WTC11 (cell line): ENCODE data around the gene MCRS1. TPM values are rescaled to one million over a fixed set of nuclear protein-coding genes. Genes with fewer than 3 reads are reported as not detected.

Source experiments
- ATAC-seq: fragments of 200-7000 bp; cut with Tn5 transposase; 2 replicates; pipeline ENCODE4 v1.10.0; 2021; ENCODE audit warnings: mild to moderate bottlenecking, moderate library complexity
- CTCF ChIA-PET: fragments of 300-600 bp; sonication (Branson Sonifier 250); formaldehyde crosslinking; loops from one replicate; lab custom pipeline; 2021; ENCODE audit warnings: antibody characterized with exemption; lab: Charles Lee
- POLR2A ChIA-PET: fragments of 350-600 bp; sonication (Branson Sonifier 250); formaldehyde crosslinking; loops from one replicate; lab custom pipeline; 2021; ENCODE audit warnings: antibody characterized with exemption; lab: Charles Lee
- DNase-seq: peaks from one replicate; pipeline ENCODE4 v3.0.0; 2021; ENCODE audit warnings: low spot score
- H3K27ac Mint-ChIP-seq: 2 replicates; pipeline ENCODE4 v1.8.0; 2021; ENCODE audit warnings: mixed read lengths
- H3K27me3 Mint-ChIP-seq: 2 replicates; pipeline ENCODE4 v1.8.0; 2021; ENCODE audit warnings: low read depth, mild to moderate bottlenecking, moderate library complexity, mixed read lengths
- H3K36me3 Mint-ChIP-seq: 2 replicates; pipeline ENCODE4 v1.8.0; 2021; ENCODE audit warnings: mixed read lengths
- H3K4me1 Mint-ChIP-seq: 2 replicates; pipeline ENCODE4 v1.8.0; 2022; ENCODE audit warnings: mixed read lengths
- H3K4me3 Mint-ChIP-seq: 2 replicates; pipeline ENCODE4 v1.8.0; 2021; ENCODE audit warnings: mild to moderate bottlenecking, moderate library complexity, mixed read lengths
- H3K9me3 Mint-ChIP-seq: 2 replicates; pipeline ENCODE4 v1.8.0; 2021; ENCODE audit warnings: mixed read lengths
- CBFB ChIP-seq: sonication (generic); formaldehyde crosslinking; IDR thresholded peaks from 2 replicates; pipeline ENCODE4 v1.8.1; 2022; ENCODE audit warnings: mild to moderate bottlenecking, low read depth, missing genetic modification reagents
- E2F1 ChIP-seq: sonication (generic); formaldehyde crosslinking; IDR thresholded peaks from 2 replicates; pipeline ENCODE4 v1.8.0; 2022; ENCODE audit warnings: mild to moderate bottlenecking, missing genetic modification reagents
- ELF4 ChIP-seq: sonication (generic); formaldehyde crosslinking; IDR thresholded peaks from 2 replicates; pipeline ENCODE4 v1.8.1; 2022; ENCODE audit warnings: low read depth, mild to moderate bottlenecking, moderate library complexity, missing genetic modification reagents
- ESRRA ChIP-seq: sonication (generic); formaldehyde crosslinking; IDR thresholded peaks from 2 replicates; pipeline ENCODE4 v1.8.1; 2022; ENCODE audit warnings: mild to moderate bottlenecking, missing genetic modification reagents, borderline replicate concordance
- GABPB1 ChIP-seq: sonication (generic); formaldehyde crosslinking; IDR thresholded peaks from 2 replicates; pipeline ENCODE4 v1.8.1; 2023; ENCODE audit warnings: mild to moderate bottlenecking, missing genetic modification reagents
- HMGA2 ChIP-seq: fragments of 250-450 bp; sonication (Bioruptor Pico); IDR thresholded peaks from 2 replicates; pipeline ENCODE4 v1.4.0; 2021; ENCODE audit warnings: mild to moderate bottlenecking, moderate library complexity
- IRF2 ChIP-seq: sonication (generic); formaldehyde crosslinking; IDR thresholded peaks from 2 replicates; pipeline ENCODE4 v1.8.0; 2022; ENCODE audit warnings: low read depth, missing genetic modification reagents, borderline replicate concordance
- JUN ChIP-seq: sonication (generic); formaldehyde crosslinking; IDR thresholded peaks from 2 replicates; pipeline ENCODE4 v1.8.0; 2023; ENCODE audit warnings: mild to moderate bottlenecking, missing genetic modification reagents
- MXD4 ChIP-seq: fragments of 250-450 bp; sonication (Bioruptor Pico); IDR thresholded peaks from 2 replicates; pipeline ENCODE4 v1.8.0; 2021; ENCODE audit warnings: mild to moderate bottlenecking, moderate library complexity, borderline replicate concordance
- NFYB ChIP-seq: sonication (generic); formaldehyde crosslinking; conservative IDR thresholded peaks from 2 replicates; pipeline ENCODE4 v1.8.0; 2022; ENCODE audit warnings: low read depth, missing genetic modification reagents
- NR1H2 ChIP-seq: sonication (generic); formaldehyde crosslinking; IDR thresholded peaks from 2 replicates; pipeline ENCODE4 v1.9.0; 2021; ENCODE audit warnings: mild to moderate bottlenecking, moderate library complexity, missing genetic modification reagents
- NR3C1 ChIP-seq: sonication (generic); formaldehyde crosslinking; conservative IDR thresholded peaks from 2 replicates; pipeline ENCODE4 v1.8.1; 2023; ENCODE audit warnings: low read depth, mild to moderate bottlenecking, missing genetic modification reagents
- RELA ChIP-seq: sonication (generic); formaldehyde crosslinking; IDR thresholded peaks from 2 replicates; pipeline ENCODE4 v1.8.1; 2022; ENCODE audit warnings: missing genetic modification reagents, mild to moderate bottlenecking, borderline replicate concordance
- RORB ChIP-seq: fragments of 250-450 bp; sonication (Bioruptor Pico); IDR thresholded peaks from 2 replicates; pipeline ENCODE4 v1.9.0; 2021; ENCODE audit warnings: mild to moderate bottlenecking
- SMAD3 ChIP-seq: sonication (generic); formaldehyde crosslinking; IDR thresholded peaks from 2 replicates; pipeline ENCODE4 v1.8.0; 2022; ENCODE audit warnings: missing genetic modification reagents, mild to moderate bottlenecking, borderline replicate concordance
- SMAD4 ChIP-seq: sonication (generic); formaldehyde crosslinking; IDR thresholded peaks from 2 replicates; pipeline ENCODE4 v1.8.0; 2022; ENCODE audit warnings: mild to moderate bottlenecking, missing genetic modification reagents
- SOX15 ChIP-seq: fragments of 250-450 bp; sonication (Bioruptor Pico); IDR thresholded peaks from 2 replicates; pipeline ENCODE4 v1.9.0; 2021; ENCODE audit warnings: mild to moderate bottlenecking
- ZBTB21 ChIP-seq: sonication (generic); formaldehyde crosslinking; IDR thresholded peaks from 2 replicates; pipeline ENCODE4 v1.8.1; 2023; ENCODE audit warnings: mild to moderate bottlenecking, missing genetic modification reagents, borderline replicate concordance
- ZNF138 ChIP-seq: sonication (generic); formaldehyde crosslinking; conservative IDR thresholded peaks from 2 replicates; pipeline ENCODE4 v1.8.1; 2022; ENCODE audit warnings: mild to moderate bottlenecking, moderate library complexity, missing genetic modification reagents
- ZNF317 ChIP-seq: sonication (generic); formaldehyde crosslinking; IDR thresholded peaks from 2 replicates; pipeline ENCODE4 v1.8.1; 2023; ENCODE audit warnings: low read depth, mild to moderate bottlenecking, moderate library complexity, missing genetic modification reagents, borderline replicate concordance
- ZNF396 ChIP-seq: fragments of 250-450 bp; sonication (Bioruptor Pico); IDR thresholded peaks from 2 replicates; pipeline ENCODE4 v1.8.0; 2021; ENCODE audit warnings: mild to moderate bottlenecking, moderate library complexity, borderline replicate concordance
- ZNF532 ChIP-seq: fragments of 250-450 bp; sonication (Bioruptor Pico); IDR thresholded peaks from 2 replicates; pipeline ENCODE4 v1.9.0; 2021; ENCODE audit warnings: mild to moderate bottlenecking, borderline replicate concordance
- total RNA-seq: library from RNA; stranded (reverse); gene quantifications from 3 replicates; pipeline ENCODE4 v1.2.3, GENCODE V29; 2021
- TF ChIP-seq, protein P1 (sequence below): sonication (generic); formaldehyde crosslinking; conservative IDR thresholded peaks from 2 replicates; pipeline ENCODE4 v1.8.1; 2022; ENCODE audit warnings: mild to moderate bottlenecking, missing genetic modification reagents

Gene MCRS1
- total RNA-seq, 1 experiment from 2014 or later: 105 TPM

- POLR2A ChIA-PET: no interaction called here
- H3K27ac Mint-ChIP-seq: no peak overlapping the region
- H3K27me3 Mint-ChIP-seq: no peaks in the 10 kb centered on the region
- H3K36me3 Mint-ChIP-seq: peaks cover 50% of the 10 kb centered on the region
- ATAC-seq (no peak), DNase-seq (no peak)
- TF ChIP-seq ZBTB21 (CRISPR knock-in tag) (no peak), ZNF396 (CRISPR knock-in tag) (no peak), NR1H2 (CRISPR knock-in tag) (no peak), NR3C1 (CRISPR knock-in tag) (no peak), CBFB (CRISPR knock-in tag) (no peak), SOX15 (CRISPR knock-in tag) (no peak), JUN (no peak), ZNF317 (CRISPR knock-in tag) (no peak)
- TF ChIP-seq, protein P1, sequence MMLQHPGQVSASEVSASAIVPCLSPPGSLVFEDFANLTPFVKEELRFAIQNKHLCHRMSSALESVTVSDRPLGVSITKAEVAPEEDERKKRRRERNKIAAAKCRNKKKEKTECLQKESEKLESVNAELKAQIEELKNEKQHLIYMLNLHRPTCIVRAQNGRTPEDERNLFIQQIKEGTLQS (CRISPR knock-in tag): no peak
- H3K4me3 Mint-ChIP-seq: no peak overlapping the region
- H3K4me1 Mint-ChIP-seq: no peaks in the 10 kb centered on the region
- CTCF ChIA-PET: interaction anchor here (0.8 kb wide), 1 partner anchor 213 kb away, joined by 3 read pairs; no protein-coding TSS in a partner anchor
- H3K9me3 Mint-ChIP-seq: no peaks in the 10 kb centered on the region
Measured at GRCh38 chr12:49560695-49561094, 7.2 kb downstream of the MCRS1 start.

GRCh38 chr12:49559011-49559675 lies 8.8 kb downstream of the MCRS1 start:
- POLR2A ChIA-PET: no interaction called here
- no peak overlapping the region for H3K27ac Mint-ChIP-seq
- H3K27me3 Mint-ChIP-seq: no peaks in the 10 kb centered on the region
- no peaks in the 10 kb centered on the region for H3K4me1 Mint-ChIP-seq
- H3K4me3 Mint-ChIP-seq: no peak overlapping the region
- no peaks in the 10 kb centered on the region for H3K9me3 Mint-ChIP-seq
- no peak for ATAC-seq
- CTCF ChIA-PET: interaction anchor here (0.8 kb wide), 1 partner anchor 21 kb away, joined by 3 read pairs; no protein-coding TSS in a partner anchor
- DNase-seq: no peak
- TF ChIP-seq HMGA2 (CRISPR knock-in tag) (no peak), GABPB1 (no peak), E2F1 (CRISPR knock-in tag) (no peak), IRF2 (CRISPR knock-in tag) (no peak), ZNF138 (CRISPR knock-in tag) (no peak), SMAD3 (CRISPR knock-in tag) (no peak), SMAD4 (no peak), ELF4 (CRISPR knock-in tag) (no peak), ZNF532 (no peak), ESRRA (no peak), NFYB (CRISPR knock-in tag) (no peak), MXD4 (CRISPR knock-in tag) (no peak), RORB (CRISPR knock-in tag) (no peak), RELA (CRISPR knock-in tag) (no peak)
- peaks cover 47% of the 10 kb centered on the region for H3K36me3 Mint-ChIP-seq
